Osteocyte (in vitro differentiated cells): ENCODE data around the gene VIPAS39. TPM values are rescaled to one million over a fixed set of nuclear protein-coding genes. Genes with fewer than 3 reads are reported as not detected.

Experiments used
- DNase-seq: peaks from one replicate; pipeline ENCODE4 v3.0.0; 2021; ENCODE audit warnings: mixed read lengths; ENCODE audit not compliant: unreplicated experiment; ENCODE audit errors: extremely low spot score
- H3K27ac Mint-ChIP-seq: one replicate; pipeline ENCODE4 v1.8.0; 2021; ENCODE audit warnings: mild to moderate bottlenecking, mixed read lengths; ENCODE audit not compliant: unreplicated experiment
- H3K27me3 Mint-ChIP-seq: one replicate; pipeline ENCODE4 v1.8.0; 2021; ENCODE audit warnings: mixed read lengths; ENCODE audit not compliant: unreplicated experiment
- H3K36me3 Mint-ChIP-seq: one replicate; pipeline ENCODE4 v1.8.0; 2021; ENCODE audit warnings: mixed read lengths; ENCODE audit not compliant: unreplicated experiment
- H3K4me1 Mint-ChIP-seq: one replicate; pipeline ENCODE4 v1.8.0; 2021; ENCODE audit warnings: mixed read lengths; ENCODE audit not compliant: unreplicated experiment
- H3K4me3 Mint-ChIP-seq: one replicate; pipeline ENCODE4 v1.8.0; 2021; ENCODE audit warnings: mild to moderate bottlenecking, moderate library complexity, mixed read lengths; ENCODE audit not compliant: unreplicated experiment
- H3K9me3 Mint-ChIP-seq: one replicate; pipeline ENCODE4 v1.8.0; 2021; ENCODE audit warnings: mixed read lengths; ENCODE audit not compliant: unreplicated experiment
- total RNA-seq: library from RNA; stranded (reverse); gene quantifications from 2 replicates; pipeline ENCODE4 v1.2.1, GENCODE V29; 2021
- TF ChIP-seq, protein P1 (sequence below): fragments of 200-600 bp; sonication (generic); IDR thresholded peaks from 2 replicates; pipeline ENCODE4 v1.5.0; 2021; ENCODE audit warnings: antibody characterized with exemption, mild to moderate bottlenecking, moderate library complexity

Gene VIPAS39
- total RNA-seq, 1 donor from 2014 or later = 23.7 TPM

DNA sequence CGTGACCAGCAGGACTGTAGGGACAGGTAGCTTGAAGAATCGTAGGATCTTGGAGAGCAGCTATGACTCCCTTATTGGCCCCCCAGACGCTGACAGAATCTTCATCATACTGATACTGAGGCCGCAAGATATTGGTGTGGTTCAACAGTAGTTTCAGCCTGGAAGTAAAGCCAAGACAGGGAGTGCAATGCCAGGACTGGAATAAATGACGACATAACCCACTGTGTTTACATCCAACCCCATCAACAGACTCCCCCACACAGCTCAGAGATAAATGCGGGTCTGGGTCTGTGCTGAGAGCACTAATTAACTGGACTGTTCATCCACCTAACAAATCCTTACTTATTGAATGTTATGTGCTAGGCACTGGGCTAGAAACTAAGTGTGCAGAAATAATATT lies 50.7 kb downstream of the VIPAS39 start:
- Mint-ChIP-seq H3K27ac (no peak overlapping the region), H3K4me1 (no peaks in the 10 kb centered on the region), H3K9me3 (no peaks in the 10 kb centered on the region), H3K27me3 (no peaks in the 10 kb centered on the region), H3K4me3 (no peak overlapping the region), H3K36me3 (no peaks in the 10 kb centered on the region)
- TF ChIP-seq, protein P1, sequence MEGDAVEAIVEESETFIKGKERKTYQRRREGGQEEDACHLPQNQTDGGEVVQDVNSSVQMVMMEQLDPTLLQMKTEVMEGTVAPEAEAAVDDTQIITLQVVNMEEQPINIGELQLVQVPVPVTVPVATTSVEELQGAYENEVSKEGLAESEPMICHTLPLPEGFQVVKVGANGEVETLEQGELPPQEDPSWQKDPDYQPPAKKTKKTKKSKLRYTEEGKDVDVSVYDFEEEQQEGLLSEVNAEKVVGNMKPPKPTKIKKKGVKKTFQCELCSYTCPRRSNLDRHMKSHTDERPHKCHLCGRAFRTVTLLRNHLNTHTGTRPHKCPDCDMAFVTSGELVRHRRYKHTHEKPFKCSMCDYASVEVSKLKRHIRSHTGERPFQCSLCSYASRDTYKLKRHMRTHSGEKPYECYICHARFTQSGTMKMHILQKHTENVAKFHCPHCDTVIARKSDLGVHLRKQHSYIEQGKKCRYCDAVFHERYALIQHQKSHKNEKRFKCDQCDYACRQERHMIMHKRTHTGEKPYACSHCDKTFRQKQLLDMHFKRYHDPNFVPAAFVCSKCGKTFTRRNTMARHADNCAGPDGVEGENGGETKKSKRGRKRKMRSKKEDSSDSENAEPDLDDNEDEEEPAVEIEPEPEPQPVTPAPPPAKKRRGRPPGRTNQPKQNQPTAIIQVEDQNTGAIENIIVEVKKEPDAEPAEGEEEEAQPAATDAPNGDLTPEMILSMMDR = no peak
- no peak for DNase-seq

DNA sequence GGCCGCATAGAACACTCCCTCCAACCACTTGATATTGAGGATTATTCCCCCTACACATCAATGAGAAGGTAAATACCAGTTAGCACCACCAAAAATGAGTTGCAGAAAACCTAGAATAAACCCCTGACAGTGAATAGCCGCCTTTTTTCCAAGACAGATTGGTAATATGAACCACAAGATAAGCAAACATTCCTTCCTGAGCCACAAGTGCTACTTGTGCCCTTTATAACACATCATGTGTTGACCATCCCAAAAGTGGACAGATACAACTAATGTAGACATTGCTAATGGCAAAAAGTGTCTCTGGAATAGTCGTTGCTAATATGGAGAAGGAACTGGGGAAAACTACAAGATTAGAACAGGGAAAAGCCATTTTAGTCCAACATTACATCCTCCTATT lies 51.3 kb downstream of the VIPAS39 start:
- DNase-seq = no peak
- H3K4me1 Mint-ChIP-seq = no peaks in the 10 kb centered on the region
- no peaks in the 10 kb centered on the region for H3K9me3 Mint-ChIP-seq
- H3K4me3 Mint-ChIP-seq = no peak overlapping the region
- H3K27me3 Mint-ChIP-seq = no peaks in the 10 kb centered on the region
- TF ChIP-seq, protein P1 = no peak
- no peaks in the 10 kb centered on the region for H3K36me3 Mint-ChIP-seq
- H3K27ac Mint-ChIP-seq = no peak overlapping the region

GRCh38 chr14:77403768-77404167 lies 53.6 kb downstream of the VIPAS39 start:
- no peak overlapping the region for H3K27ac Mint-ChIP-seq
- H3K9me3 Mint-ChIP-seq = no peaks in the 10 kb centered on the region
- H3K36me3 Mint-ChIP-seq = no peaks in the 10 kb centered on the region
- no peaks in the 10 kb centered on the region for H3K4me1 Mint-ChIP-seq
- H3K4me3 Mint-ChIP-seq = no peak overlapping the region
- H3K27me3 Mint-ChIP-seq = peaks cover 6% of the 10 kb centered on the region
- TF ChIP-seq, protein P1 = no peak
- no peak for DNase-seq

DNA sequence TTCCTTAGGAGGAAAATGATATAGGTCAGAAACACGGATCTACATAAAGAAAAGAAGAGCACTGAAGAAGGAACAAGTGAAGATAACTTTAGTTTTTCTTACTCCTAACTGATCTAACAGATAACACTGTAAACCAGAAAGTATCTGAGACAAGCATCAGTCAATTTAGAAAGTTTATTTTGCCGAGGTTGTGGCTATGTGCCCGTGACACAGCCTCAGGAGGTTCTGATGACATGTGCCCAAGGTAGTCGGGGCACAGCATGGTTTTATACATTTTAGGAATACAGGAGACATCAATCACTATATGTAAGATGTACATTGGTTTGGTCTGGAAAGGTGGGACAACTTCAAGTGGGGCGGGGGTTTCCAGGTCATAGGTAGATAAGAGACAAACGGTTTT lies 57.2 kb downstream of the VIPAS39 start:
- H3K27ac Mint-ChIP-seq = no peak overlapping the region
- H3K9me3 Mint-ChIP-seq = no peaks in the 10 kb centered on the region
- no peaks in the 10 kb centered on the region for H3K4me1 Mint-ChIP-seq
- no peaks in the 10 kb centered on the region for H3K36me3 Mint-ChIP-seq
- TF ChIP-seq, protein P1 = no peak
- DNase-seq = no peak
- no peak overlapping the region for H3K4me3 Mint-ChIP-seq
- H3K27me3 Mint-ChIP-seq = peaks cover 6% of the 10 kb centered on the region

DNA sequence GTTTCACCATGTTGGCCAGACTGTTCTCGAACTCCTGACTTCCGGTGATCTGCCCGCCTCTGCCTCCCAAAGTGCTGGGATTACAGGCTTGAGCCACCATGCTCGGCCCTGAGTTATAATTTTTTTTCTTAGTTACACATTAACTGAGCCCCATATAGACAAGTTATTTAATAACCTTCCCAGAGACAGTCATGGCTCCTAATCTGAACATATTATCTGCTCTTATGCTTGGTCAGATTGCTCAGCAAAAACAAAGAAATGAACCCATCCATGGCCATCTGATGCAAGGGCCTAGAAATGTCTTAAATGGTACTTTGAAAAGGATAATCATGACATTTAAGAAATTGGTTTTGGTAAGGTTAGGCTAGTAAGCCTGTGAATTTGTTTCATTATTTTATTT lies 67.2 kb downstream of the VIPAS39 start:
- Mint-ChIP-seq H3K36me3 (no peaks in the 10 kb centered on the region), H3K27ac (no peak overlapping the region), H3K9me3 (no peaks in the 10 kb centered on the region), H3K4me1 (no peaks in the 10 kb centered on the region), H3K27me3 (no peaks in the 10 kb centered on the region), H3K4me3 (no peak overlapping the region)
- DNase-seq = no peak
- TF ChIP-seq, protein P1 = no peak
